DMS53 (cell line): ENCODE results near the gene TPM1.
"Not testable (repeated sequence)": the region's sequence is repeated elsewhere in the genome, so short reads cannot be mapped to it uniquely, and the experiment has no call there.

ENCODE experiments used
- DNase-seq: peaks from one replicate; lab custom pipeline; 2025; lab: John Stamatoyannopoulos, UW

TPM1 gene

DNA sequence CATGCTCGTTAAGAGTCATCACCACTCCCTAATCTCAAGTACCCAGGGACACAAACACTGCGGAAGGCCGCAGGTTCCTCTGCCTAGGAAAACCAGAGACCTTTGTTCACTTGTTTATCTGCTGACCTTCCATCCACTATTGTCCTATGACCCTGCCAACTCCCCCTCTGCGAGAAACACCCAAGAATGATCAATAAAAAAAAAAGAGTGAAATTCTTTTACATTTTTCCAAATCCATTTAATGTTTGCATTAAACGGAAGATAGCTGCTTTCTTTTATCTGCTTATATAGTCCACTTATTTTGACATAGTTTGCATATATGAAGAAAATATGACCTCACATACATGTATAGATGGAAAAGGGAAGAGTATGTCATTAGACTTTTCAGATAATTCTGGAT lies 57.0 kb downstream of the TPM1 start:
- DNase-seq = not testable (repeated sequence)

- DNase-seq = no peak
These were observed 60.9 kb downstream of the TPM1 start for GRCh38 chr15:63103416-63103815.

- DNase-seq = no peak
These were observed 62.2 kb downstream of the TPM1 start for GRCh38 chr15:63104727-63105126.

DNA sequence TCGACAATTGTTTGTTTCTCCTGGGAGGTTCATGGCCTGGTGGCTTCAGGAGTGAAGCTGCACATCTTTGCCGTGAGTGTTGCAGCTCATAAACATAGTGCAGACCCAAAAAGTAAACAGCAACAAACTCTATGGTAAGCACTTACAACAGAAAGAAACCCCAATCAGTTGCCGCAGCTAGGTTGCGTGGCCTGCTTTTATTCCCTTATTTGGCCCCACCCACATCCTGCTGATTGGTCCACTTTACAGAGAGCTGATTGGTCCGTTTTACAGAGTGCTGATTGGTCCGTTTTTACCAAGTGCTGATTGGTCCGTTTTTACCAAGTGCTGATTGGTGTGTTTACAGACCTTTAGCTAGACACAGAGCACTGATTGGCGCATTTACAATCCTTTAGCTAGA lies 62.8 kb downstream of the TPM1 start:
- DNase-seq = not testable (repeated sequence)

DNA sequence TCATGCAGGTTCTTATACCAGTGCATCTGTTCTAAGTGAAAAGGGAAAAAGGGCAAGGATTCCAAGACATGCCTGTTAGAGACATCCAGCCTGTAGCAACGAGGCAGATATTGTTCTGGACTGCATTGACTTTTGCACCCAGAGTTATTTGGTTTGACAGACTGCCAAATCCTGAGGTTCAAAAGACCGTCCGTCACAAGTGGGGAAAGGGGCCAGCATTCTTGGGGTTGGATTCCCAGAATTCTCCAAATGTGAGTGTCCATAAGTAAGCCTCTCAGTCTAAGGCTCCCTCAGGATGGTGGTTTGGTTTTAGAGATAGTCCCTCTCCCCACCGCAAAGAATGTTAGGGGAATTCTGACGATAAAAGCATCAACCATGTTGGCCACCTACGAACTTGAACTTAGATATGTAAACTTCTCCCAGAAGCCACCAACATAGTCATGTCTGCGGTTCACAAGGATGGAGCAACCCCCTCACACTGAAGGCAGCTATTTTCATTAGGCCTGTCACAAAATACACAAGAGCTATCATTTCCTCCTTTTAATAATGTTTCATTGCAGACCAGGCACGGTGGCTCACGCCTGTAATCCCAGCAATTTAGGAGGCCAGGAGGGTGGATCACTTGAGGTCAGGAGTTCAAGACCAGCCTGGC lies 65.5 kb downstream of the TPM1 start:
- no peak for DNase-seq

GRCh38 chr15:63109498-63109897 lies 67.0 kb downstream of the TPM1 start:
- no peak for DNase-seq

DNA sequence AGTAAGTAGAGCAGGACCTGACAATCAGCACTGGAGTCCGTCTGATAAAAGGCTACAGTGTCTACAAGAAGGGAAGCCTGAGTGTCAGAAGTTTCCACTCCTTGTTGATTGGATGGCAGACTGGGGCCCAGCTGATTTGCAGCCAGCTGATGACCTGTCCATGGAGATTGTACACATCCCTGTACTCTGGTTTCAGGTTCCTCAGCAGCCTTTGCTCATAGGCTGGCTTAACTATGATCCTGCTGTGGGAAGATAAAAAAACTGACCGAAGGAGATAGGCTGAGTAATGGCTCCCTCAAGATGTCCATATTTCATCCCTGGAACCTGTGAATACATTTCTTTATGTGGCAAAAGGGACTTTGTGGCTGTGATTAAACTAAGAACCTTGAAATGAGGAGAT lies 67.4 kb downstream of the TPM1 start:
- DNase-seq = no peak

GRCh38 chr15:63110428-63111026 lies 68.0 kb downstream of the TPM1 start:
- no peak for DNase-seq

GRCh38 chr15:63111481-63111880 lies 68.9 kb downstream of the TPM1 start:
- peak; percentile 15 for DNase-seq

DNA sequence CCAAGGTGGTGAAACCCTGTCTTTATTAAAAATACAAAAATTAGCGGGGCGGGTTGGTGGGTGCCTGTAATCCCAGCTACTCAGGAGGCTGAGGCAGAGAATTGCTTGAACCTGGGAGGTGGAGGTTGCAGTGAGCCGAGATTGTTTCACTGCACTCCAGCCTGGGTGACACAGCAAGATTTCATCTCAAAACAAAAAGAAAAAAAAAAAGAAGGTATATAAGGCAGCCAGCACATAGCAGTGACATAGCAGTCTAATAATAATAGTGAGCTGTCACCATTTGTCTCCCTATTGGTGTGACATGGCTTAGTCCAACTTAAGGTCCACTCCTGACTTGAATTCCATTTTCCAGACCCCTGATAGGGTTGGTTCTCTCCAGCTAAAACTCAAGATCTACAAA lies 70.3 kb downstream of the TPM1 start:
- DNase-seq = no peak

DNA sequence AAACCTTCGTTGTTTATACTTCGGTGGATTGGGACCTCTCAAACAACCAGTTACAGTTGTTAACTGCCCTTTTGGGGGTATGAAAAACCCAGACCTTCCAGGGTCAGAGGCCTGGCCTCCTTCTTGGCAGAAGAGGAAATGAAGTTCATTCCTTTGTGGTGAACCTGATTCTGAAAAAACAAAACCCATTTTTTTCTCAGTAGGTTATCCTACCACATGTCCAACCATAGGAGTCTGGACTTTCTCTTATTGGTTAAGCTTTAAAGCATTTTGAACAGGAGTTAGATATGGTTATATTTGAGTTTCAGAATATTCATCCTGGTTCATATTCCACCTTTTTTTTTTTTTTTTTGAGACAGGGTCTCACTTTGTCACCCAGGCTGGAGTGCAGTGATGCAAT lies 71.9 kb downstream of the TPM1 start:
- no peak for DNase-seq
